GM12872 (cell line): Measurements from ENCODE around the gene PIAS4.

ENCODE experiments used
- TF ChIP-seq, protein P1 (sequence below): IDR thresholded peaks from 3 replicates; pipeline ENCODE4 v1.5.1; 2011; ENCODE audit warnings: low read depth, mild to moderate bottlenecking, low read length, moderate library complexity; ENCODE audit not compliant: insufficient read depth

Gene PIAS4, protein sequence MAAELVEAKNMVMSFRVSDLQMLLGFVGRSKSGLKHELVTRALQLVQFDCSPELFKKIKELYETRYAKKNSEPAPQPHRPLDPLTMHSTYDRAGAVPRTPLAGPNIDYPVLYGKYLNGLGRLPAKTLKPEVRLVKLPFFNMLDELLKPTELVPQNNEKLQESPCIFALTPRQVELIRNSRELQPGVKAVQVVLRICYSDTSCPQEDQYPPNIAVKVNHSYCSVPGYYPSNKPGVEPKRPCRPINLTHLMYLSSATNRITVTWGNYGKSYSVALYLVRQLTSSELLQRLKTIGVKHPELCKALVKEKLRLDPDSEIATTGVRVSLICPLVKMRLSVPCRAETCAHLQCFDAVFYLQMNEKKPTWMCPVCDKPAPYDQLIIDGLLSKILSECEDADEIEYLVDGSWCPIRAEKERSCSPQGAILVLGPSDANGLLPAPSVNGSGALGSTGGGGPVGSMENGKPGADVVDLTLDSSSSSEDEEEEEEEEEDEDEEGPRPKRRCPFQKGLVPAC

DNA sequence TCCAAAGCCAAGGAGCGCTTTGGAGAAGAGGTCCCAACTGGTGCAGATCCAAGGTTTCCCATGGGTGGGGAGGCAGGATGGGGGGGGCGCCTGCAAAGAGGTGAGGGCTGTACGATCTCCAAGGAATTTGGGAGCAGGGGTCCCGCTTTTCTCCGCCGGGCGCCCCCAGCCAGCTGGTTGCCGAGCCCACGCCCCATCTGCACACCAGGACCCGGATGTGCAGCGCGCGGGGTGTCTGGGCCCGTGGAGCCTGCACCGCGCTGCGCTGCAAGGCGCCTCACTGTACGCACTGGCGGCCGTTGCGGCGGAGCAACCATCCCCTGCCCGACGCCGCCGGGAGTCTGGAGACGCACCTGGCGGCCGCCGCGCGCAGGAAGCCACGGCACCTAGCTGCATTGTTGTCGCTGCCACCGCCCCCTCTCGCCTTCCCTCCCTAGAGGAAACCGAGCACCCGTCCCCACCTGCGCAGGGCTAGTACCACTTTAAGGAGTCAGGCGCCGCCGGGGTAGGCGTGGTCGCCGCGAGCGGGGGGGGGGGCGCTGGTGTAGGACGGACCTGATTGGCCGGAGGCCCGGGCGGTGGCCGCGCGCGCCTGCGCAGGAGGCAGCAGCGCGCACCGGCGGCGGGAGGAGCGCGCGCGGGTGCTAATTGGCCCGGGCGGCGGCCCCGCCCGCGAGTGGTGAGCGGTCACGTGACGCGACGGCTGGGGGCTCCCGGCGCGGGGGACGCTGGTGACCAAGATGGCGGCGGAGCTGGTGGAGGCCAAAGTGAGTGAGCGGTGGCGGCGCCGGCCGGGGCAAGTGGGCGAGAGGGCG lies at the start of gene PIAS4:
Gene PIAS4, plus strand, starts transcription at position 716 of the 815 bp plus-strand sequence. Its CDS starts 25 bp downstream, at position 741.
- TF ChIP-seq, protein P1, sequence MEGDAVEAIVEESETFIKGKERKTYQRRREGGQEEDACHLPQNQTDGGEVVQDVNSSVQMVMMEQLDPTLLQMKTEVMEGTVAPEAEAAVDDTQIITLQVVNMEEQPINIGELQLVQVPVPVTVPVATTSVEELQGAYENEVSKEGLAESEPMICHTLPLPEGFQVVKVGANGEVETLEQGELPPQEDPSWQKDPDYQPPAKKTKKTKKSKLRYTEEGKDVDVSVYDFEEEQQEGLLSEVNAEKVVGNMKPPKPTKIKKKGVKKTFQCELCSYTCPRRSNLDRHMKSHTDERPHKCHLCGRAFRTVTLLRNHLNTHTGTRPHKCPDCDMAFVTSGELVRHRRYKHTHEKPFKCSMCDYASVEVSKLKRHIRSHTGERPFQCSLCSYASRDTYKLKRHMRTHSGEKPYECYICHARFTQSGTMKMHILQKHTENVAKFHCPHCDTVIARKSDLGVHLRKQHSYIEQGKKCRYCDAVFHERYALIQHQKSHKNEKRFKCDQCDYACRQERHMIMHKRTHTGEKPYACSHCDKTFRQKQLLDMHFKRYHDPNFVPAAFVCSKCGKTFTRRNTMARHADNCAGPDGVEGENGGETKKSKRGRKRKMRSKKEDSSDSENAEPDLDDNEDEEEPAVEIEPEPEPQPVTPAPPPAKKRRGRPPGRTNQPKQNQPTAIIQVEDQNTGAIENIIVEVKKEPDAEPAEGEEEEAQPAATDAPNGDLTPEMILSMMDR, result no peak

DNA sequence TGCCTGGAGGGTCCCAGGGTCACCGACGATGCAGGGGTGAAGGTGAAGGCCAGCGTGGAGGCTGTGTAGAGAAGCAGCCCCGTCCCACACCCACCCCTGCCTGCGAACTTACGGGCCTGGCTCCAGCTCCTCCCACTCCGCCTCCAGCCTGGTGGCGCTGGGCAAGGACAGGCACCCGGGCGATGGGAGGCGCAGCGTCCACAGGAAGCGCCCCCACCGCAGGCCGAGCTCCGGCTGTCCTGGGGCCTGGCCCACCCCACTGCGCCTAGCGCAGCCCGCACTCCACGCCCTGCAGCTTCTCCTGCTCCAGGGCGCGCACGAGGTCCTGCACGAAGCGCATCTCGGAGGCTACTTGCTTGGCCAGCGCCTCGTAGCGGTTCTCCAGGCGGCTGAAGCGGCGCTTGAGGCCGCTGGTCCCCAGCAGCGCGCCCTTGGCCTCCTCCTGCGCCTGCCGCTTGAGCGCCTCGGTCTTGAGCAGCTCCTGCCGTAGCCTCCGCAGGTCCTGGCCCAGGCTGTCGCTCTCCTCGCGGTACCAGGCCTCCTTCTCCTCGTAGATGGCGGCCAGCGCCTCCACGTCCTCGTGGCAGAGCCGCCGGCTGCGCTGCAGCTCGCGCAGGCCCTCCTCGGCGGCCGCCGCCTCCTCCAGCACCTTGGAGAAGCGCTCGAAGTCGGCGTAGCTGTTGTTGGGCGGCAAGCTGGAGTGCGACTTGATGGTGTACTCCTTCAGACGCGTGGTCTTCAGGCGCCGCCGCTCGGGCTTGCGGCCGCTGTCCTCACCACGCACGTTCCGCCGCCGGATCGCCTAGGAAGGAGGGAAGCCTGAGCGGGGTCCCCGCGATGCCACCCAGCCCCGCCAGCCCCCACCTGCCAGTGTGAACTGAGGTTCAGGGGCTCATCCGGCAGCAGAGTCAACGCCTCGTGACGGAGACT lies 48.4 kb upstream of the PIAS4 start:
- TF ChIP-seq, protein P1, result no peak

DNA sequence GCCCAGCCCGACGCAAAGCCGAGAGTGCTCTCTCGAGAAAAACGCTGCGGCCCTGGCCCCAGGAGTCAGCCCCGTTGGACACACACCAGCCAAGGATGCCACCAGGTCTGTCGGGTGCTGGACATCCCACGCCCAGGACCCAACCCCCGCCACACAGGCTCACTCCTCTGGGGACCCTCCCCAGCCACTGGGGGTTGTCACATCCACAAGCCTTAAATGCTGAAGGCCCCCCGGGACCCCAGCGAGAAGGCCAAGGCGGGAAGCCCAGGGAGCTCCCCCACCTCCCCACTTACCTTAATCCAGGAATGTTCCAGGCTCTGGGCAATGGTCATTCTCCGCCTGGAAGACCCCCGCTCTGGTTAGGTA lies 47.8 kb upstream of the PIAS4 start:
- TF ChIP-seq, protein P1, result no peak

DNA sequence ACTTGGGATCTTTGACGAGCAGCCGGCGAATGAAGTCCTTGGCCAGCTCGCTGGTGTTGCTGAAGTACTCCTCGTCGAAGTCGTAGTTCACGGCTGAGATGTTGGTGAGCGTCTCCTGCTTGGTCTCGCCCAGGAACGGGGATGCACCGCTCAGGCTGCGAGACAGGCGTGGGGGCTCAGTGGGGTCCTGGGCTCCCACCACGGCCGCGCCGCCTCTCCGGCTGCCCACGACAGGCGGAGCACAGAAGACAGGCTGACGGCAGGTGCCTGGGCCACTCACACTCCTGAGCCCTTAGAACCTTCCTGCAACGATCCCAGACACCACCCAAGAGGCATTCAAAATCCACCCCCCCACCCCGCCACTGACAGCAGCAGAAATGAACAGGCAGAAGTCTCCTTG lies 46.5 kb upstream of the PIAS4 start:
- TF ChIP-seq, protein P1, result no peak

DNA sequence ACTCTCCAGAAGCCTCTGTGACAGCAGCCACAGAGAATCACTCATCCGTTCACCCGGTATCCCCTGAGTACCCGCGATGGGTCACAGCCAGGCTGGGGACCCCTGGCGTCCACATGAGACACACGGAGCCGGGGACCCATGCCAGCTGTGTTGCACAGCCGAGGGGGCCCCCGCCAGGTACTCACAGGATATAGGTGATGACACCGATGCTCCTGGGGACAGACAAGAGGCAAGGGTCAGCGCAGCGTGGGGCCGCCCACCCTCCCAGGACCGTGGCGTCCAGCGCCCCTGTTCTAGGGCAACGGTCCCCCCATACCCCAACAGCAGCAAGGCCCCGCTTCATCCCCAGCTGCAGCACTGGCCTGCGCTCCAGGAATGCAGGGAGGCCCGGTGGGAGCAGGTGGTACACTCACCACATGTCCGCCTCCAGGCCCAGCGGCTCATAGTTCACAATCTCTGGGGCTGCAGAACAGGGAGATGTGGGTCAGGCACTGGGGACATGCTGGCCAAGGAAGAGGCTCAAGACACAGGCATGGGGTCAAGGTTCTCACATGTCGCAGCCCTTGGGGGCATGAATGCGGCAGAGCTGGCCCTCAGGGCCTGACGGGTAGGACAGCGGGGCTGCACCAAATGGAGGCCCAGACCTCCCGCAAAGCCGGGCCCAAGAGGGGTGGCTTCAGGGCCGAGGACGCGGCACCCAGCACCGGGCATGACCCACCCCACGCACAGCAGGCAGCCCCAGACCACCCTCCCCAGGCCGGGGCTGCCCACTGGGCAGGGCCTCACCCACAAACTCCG lies 43.9 kb upstream of the PIAS4 start:
- TF ChIP-seq, protein P1, result no peak

DNA sequence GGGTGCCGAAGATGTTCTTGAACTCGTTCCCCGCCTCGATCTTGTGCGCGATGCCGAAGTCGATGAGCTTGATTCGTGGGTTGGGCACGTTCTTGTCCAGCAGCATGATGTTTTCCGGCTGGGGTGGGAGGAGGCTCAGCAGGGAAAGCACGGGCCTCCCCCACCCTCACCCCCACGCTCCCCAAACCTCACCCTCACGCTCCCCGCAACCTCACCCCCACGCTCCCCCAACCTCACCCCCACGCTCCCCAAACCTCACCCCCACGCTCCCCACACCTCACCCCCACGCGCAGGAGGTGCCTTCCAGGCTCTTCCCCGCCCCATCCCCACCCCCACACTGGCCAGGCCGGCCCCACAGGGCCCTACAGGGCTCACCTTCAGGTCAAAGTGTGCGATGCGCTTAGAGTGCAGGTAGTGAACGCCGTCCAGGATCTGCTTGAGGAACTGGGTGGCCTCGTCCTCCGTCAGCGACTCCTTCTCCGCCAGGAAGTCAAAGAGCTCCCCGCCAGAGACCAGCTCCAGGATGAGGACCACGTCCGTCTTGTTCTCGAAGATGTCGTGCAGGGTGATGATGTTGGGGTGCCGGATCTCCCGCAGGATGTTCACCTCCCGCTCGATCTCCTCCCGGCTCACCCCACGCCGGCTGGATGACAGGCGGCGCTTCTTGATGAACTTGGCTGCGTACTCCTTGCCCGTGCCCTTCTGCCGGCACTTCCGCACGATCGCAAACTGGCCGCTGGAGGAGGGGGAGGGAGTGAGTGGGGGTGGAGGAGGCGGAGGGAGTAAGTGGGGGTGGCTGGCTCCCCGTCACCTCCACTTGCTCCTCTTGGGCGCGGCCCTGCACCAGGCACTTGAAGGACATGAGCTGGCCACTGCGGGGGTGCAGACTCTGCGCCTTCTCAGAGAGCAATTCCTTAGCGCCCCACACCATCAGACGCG lies 43.0 kb upstream of the PIAS4 start:
- TF ChIP-seq, protein P1, result no peak
